GM19099 (cell line): ENCODE measurements around the gene HNRNPC.

Experiments
- POLR2A ChIP-seq: IDR thresholded peaks from 3 replicates; pipeline ENCODE4 v1.6.1; 2011; ENCODE audit warnings: low read depth; ENCODE audit not compliant: insufficient read length; ENCODE audit errors: extremely low read depth

Gene HNRNPC

DNA sequence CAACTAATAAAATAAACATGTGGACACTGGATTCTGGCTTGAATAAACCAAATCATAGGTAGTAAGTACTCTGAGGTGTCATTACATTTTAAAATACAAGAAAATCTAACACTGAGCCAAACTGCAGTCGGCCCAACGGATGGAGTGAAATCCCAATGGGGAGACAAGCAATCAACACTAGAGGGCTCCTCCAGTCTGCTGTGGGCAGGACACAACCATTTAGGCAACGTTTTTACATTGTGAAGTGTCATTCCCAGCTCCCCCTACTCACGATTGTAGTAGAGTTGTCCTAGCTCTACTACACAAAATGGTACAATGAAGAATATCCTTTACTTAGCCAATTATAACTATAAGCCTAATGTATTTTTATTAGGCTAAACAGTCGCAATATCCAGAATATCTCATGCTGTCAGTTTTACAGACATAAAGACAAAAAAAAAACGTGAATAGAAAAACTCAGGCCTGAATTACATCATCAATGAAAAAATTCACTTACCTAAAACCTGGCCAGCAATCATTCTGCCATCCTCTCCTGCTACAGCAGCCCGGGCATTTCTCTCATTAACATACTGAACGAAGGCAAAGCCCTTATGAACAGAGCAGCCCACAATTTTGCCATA is 35.7 kb downstream of the HNRNPC start:
- no peak for TF ChIP-seq POLR2A

DNA sequence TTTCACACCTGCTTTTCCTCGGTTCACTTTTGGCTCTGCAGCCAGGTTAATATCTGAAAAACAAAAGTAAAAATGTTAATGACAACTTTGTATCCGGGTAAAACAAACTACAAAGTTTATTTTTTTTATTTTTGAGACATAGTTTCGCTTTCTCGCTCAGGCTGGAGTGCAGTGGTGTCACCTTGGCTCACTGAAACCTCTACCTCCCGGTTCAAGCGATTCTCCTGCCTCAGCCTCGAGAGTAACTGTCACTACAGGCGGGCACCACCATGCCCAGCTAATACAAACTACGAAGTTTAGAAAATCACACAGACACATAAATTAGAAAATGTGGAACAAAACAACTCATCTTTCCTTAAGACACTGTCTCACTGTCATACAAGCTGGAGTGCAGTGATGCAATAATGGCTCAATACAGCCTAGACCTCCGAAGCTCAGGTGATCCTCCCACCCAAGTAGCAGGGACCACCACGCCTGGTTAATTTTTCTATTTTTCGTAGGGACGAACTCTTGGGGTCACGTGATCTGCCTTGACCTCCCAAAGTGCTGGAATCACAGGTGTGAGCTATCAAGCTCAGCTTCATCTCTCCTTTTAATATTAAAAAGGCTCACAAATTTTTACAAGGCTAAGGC is 38.1 kb downstream of the HNRNPC start:
- TF ChIP-seq POLR2A, result no peak

DNA sequence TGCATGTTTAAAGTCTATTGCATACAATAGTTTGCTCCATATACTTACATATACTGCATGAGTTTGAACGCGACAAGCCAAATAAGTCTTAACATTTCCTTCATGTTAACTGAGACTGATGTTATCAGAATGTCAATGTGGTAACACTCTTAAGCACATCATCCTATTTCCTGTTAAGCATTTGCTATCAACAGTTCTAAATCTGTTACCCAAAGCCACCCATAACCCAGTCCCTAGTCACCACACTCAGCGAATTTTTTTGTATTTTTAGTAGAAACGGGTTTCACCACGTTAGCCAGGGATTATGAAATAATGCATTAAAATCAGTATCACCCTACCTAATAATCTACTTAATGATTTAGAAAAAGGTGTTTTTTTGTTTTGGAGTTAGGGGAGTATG is 39.4 kb downstream of the HNRNPC start:
- peak; percentile 29 for TF ChIP-seq POLR2A

DNA sequence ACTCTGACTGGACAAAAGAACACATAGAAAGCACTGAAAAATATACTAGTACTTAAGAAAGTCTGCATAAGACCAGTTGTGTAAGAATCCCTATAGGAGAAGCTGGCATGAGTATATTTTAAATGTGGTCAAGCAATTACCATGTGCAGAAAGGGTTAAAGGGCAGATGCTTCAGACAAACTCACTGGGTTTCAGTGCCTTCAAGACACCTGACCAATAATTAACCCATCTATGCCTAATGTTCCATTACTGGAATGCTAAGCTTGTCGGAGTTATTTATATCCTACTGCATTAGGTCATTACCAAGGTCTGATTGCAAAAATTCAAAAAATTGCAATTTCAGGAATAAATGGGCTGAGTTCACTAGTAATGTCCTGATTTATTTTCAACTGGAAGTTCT is 41.3 kb downstream of the HNRNPC start:
- TF ChIP-seq POLR2A, result no peak

DNA sequence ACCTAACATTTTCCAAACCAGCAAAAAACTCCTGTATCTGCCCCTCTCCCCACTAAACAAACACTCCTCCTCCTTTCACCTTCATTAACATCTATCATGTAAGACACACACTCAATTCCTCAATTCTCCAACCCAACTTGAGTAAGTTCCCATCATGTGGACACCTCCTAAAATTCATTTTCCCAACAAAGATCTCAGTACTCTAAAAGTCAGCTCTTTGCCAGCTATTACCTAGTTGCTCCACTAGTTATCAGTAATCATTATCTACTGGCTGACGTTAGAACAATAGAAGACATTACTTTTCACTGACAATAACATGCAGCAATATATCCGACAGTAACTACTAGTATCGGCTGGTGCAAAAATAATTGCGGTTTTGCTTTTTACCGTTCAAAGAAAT is 42.1 kb downstream of the HNRNPC start:
- no peak for TF ChIP-seq POLR2A

DNA sequence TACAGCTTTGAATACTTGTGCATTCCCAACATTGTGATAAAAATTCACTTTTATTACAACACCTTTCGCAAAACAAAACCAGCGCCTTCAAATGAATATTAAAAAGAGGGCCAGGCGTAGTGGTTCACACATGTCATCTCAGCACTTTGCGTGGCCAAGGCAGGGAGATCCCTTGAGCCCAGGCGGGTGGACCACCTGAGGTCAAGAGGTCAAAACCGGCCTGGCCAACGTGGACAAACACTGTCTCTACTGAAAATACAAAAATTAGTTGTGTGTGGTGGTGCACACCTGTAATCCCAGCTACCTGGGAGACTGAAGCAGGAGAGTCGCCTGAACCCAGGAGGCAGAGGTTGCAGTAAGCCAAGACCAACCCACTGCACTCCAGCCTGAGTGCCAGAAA is 42.8 kb downstream of the HNRNPC start:
- TF ChIP-seq POLR2A, result no peak

DNA sequence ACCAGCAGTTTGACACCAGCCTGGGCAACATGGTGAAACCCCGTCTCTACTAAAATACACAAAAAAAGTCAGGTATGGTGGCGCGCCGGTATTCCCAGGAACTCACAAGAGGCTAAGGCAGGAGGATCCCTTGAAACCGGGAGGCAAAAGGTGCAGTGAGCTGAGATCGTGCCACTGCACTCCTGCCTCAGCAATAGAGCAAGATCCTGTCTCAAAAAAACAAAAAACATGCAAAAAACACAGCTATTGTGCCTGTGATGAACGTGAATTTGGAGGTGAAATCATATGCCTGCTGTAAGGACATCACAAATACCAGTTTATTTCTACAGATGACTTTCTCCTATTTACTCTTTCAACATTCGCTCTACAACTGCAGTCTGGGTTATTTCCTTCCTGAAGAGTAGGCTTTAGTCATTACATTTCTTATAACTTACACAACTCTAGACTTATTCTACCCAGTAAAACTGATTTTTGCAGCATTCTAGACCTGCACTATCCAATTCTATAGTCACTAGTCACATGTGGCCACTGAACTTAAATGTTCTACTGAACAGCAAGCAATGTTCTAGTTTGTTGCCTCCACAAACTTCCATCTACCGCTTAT is 48.3 kb downstream of the HNRNPC start:
- TF ChIP-seq POLR2A, result no peak

DNA sequence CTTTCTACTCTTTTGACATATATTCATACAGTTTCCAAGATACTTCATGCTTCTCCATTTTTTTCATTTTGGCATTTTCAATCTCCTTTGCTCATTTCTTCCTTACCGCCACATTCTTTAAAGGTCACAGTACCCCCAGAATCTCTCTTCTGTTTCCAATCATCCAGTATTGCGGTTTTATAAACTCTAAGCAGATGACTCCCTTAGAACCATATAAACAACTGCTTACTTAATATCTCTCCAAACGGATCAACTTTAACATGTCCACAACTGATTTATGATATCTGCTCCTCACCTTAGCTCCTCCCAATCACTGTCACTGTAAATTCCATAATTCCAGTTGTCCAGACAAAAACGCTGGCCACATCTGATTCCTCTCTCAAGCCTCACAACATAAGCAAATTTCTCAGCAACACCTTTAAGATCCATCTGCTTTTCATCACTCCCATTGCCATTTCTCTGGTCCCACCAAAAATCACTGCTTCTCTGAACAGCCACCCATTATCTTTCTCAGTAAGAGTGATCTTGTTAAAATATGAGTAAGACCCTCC is 49.6 kb downstream of the HNRNPC start:
- no peak for TF ChIP-seq POLR2A

DNA sequence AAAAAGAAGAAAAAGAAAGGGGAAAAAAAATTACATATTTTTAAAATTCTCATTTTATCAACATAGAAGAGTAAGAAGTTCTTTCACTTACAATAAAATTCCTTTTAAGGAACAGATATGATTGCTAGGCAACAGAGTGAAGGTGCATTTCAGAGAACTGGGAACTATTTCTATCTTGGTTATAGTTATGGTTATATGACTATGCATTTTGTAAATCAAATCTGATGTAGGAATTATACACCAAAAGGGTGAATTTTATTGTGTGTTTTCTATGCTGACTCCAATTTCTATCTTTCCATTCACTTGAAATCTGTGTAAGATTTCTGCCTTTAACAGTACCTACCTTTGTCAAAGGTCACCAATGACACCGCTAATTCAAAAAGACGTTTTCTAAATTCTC is 50.1 kb downstream of the HNRNPC start:
- TF ChIP-seq POLR2A, result no peak

DNA sequence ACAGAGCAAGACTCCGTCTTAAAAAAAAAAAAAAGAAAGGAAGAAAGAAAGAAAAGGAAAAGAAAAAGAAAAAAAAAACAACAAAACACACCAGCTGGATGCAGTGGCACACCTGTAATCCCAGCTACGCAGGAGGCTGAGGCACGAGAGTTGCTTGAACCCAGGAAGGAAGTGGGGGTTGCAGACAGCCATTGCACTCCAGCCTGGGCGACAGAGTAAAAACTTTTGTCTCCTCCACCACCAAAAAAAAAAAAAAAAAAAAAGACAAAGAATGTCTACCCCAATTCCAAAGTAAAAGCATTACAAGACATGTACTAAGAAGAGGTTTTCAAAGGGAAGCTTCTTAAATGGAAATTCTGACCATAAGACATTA is 53.4 kb downstream of the HNRNPC start:
- no peak for TF ChIP-seq POLR2A

DNA sequence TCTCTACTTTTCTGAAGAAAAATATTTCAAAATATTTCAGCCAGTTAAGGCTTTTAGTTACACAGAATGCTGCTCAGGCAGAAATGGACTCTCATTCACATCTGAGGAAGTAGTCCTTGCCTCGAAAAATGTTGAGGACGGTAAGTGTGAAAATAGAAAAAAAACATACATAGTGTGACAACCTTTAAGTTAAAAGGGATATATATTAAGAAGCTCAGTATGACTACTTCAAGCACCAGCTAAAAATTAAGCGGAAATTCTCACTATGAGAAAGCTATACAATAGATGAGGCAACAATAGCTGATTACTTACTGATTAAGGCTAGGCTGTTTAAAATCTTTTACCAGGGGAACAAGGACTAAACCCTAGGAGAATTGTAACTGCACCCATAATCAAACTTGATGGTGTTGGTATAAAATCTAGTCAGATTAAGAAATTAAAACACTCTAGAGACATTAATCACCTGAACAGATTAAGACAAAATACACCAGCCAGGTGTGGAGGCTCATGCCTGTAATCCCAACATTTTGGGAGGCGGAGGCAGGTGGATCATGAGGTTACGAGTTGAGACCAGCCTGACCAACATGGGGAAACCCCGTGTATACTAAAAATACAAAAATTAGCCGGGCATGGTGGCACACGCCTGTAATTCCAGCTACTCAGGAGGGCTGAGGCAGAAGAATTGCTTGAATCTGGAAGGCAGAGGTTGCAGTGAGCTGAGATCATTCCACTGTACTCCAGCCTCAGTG is 53.9 kb downstream of the HNRNPC start:
- no peak for TF ChIP-seq POLR2A

DNA sequence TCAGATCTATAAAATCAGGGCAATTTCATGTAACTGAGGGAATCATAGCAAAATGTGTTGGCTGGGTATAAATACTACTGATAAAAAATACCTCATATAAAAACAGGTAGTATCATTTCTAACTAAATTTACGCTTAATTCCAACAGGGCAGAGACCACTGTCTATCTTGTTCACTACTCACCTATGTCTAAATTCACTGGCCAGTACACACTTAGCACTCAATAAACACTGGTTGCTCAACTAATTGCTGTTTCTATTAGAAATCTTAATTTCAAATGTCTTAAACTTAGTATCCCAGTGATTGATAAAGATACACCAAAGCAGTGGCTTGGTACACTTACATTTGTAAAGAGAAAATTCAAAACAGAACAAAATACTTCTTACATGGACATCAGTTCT is 55.6 kb downstream of the HNRNPC start:
- no peak for TF ChIP-seq POLR2A

DNA sequence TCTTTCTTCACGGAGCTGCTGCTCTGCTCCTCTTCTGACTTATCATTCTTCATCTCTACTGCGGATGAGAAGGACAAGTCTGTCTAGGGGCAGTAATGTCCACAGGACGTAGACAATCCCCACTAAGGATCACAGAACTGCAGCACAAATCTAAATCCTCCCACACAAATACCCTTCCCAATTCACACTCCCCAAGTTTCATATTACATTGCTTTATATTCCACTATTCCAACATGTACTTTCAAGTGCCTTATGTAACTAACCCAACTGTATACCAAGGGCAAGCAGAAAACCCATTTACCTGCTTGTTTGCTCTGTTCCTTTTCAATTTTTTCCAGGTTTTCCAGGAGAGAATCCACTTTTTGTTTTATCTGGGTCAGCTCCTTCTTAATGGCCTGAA is 57.7 kb downstream of the HNRNPC start:
- TF ChIP-seq POLR2A, result no peak

DNA sequence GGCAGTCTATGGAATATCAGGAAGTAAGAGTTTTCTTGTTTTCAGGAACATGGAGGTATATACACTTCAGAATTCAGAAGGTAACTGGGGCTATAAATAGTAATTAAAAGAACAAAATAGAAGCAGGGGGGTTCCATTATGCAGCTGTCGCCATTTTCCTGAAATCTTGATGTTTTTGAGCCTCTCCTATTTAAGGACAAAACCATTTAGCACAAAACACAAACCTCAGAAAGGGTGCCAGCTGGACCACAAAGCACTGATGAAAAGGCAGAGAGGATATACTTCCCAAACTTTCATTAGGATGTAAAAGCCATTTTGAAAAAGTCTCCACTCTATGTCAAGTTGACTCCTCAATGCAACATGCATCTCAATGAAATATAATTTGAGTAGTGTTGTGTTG is 59.2 kb downstream of the HNRNPC start:
- no peak for TF ChIP-seq POLR2A

DNA sequence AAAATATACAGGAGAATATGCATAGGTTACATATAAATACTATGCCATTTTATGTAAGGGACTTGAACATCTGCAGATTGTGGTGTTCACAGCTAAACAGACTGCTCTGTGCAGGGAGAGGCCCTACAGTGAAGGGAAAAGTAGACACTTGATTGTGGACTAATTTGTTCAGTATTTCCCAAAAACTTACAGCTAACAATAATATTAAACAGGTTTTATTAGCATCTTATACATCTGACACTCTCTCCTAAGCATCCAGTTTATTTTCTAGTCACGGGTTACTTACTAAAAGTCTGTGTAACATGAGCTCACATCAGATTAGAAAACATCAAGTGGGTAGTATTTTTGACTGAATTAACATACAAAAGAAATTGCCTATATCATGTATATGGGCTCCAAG is 60.1 kb downstream of the HNRNPC start:
- TF ChIP-seq POLR2A, result no peak

DNA sequence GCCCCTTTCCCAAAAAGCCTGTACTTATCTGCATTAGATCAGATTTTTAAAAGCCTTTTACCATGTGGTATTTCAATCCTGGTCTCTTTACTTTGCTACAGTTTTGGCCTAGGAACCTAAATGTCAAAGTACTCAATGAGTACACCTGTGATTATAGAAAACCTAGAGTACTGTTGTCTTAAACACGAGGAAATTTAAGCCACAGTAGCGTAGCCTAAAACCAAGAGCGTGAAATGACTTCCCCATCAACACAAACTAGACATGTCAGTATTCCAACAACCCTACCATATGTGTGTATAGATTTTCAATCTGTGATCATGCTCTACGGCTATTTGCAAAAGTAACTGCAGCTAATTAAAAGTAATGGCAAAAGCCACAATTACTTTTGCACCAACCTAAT is 60.7 kb downstream of the HNRNPC start:
- TF ChIP-seq POLR2A, result no peak
